Fibroblast of peridontal ligament (primary cell): ENCODE measurements around the gene PAX8.
"Not testable (repeated sequence)": the region's sequence is repeated elsewhere in the genome, so short reads cannot be mapped to it uniquely, and the experiment has no call there.

Source experiments
- DNase-seq: peaks from one replicate; pipeline ENCODE4 v3.0.0-alpha.2; 2010; ENCODE audit errors: extremely low read depth

PAX8 gene

GRCh38 chr2:113278742-113279139, at the start of gene PAX8:
Gene PAX8 (minus strand): TSS chr2:113278921. CDS start chr2:113278394, 527 bp downstream.
- DNase-seq, result no peak

- no peak for DNase-seq
Measured at GRCh38 chr2:113328043-113328442, 49.3 kb upstream of the PAX8 start.

- not testable (repeated sequence) for DNase-seq
Measured at GRCh38 chr2:113325161-113325731, 46.5 kb upstream of the PAX8 start.

- peak; percentile 29 for DNase-seq
Measured at GRCh38 chr2:113324684-113325160, 46.0 kb upstream of the PAX8 start.

- DNase-seq, result not testable (repeated sequence)
Measured at GRCh38 chr2:113323129-113323528, 44.4 kb upstream of the PAX8 start.

- DNase-seq, result not testable (repeated sequence)
Measured at GRCh38 chr2:113320106-113320505, 41.4 kb upstream of the PAX8 start.

GRCh38 chr2:113318941-113319340, 40.2 kb upstream of the PAX8 start:
- not testable (repeated sequence) for DNase-seq

GRCh38 chr2:113316085-113316484, 37.4 kb upstream of the PAX8 start:
- no peak for DNase-seq

- DNase-seq, result not testable (repeated sequence)
Measured at GRCh38 chr2:113314663-113315062, 35.9 kb upstream of the PAX8 start.

GRCh38 chr2:113314176-113314575, 35.5 kb upstream of the PAX8 start:
- DNase-seq, result not testable (repeated sequence)

- DNase-seq, result peak; percentile 24
Measured at GRCh38 chr2:113311781-113312180, 33.1 kb upstream of the PAX8 start.

GRCh38 chr2:113311191-113311590, 32.5 kb upstream of the PAX8 start:
- not testable (repeated sequence) for DNase-seq

- no peak for DNase-seq
Measured at GRCh38 chr2:113309655-113310387, 31.1 kb upstream of the PAX8 start.

- DNase-seq, result not testable (repeated sequence)
Measured at GRCh38 chr2:113308784-113309183, 30.1 kb upstream of the PAX8 start.

GRCh38 chr2:113306207-113306606, 27.5 kb upstream of the PAX8 start:
- DNase-seq, result not testable (repeated sequence)

- not testable (repeated sequence) for DNase-seq
Measured at GRCh38 chr2:113305749-113306148, 27.0 kb upstream of the PAX8 start.

GRCh38 chr2:113305146-113305545, 26.4 kb upstream of the PAX8 start:
- DNase-seq, result no peak

GRCh38 chr2:113304702-113305101, 26.0 kb upstream of the PAX8 start:
- no peak for DNase-seq

- DNase-seq, result not testable (repeated sequence)
Measured at GRCh38 chr2:113302216-113302980, 23.7 kb upstream of the PAX8 start.

- DNase-seq, result no peak
Measured at GRCh38 chr2:113300281-113300680, 21.6 kb upstream of the PAX8 start.

- no peak for DNase-seq
Measured at GRCh38 chr2:113298176-113298575, 19.5 kb upstream of the PAX8 start.

- DNase-seq, result not testable (repeated sequence)
Measured at GRCh38 chr2:113297590-113297989, 18.9 kb upstream of the PAX8 start.
